Osteocyte (in vitro differentiated cells): Measurements from ENCODE around the gene DPP6. TPM values are rescaled to one million over a fixed set of nuclear protein-coding genes. Genes with fewer than 3 reads are reported as not detected.

Experiments used
- DNase-seq: peaks from one replicate; pipeline ENCODE4 v3.0.0; 2021; ENCODE audit warnings: mixed read lengths; ENCODE audit not compliant: unreplicated experiment; ENCODE audit errors: extremely low spot score
- H3K27ac Mint-ChIP-seq: one replicate; pipeline ENCODE4 v1.8.0; 2021; ENCODE audit warnings: mild to moderate bottlenecking, mixed read lengths; ENCODE audit not compliant: unreplicated experiment
- H3K27me3 Mint-ChIP-seq: one replicate; pipeline ENCODE4 v1.8.0; 2021; ENCODE audit warnings: mixed read lengths; ENCODE audit not compliant: unreplicated experiment
- H3K36me3 Mint-ChIP-seq: one replicate; pipeline ENCODE4 v1.8.0; 2021; ENCODE audit warnings: mixed read lengths; ENCODE audit not compliant: unreplicated experiment
- H3K4me1 Mint-ChIP-seq: one replicate; pipeline ENCODE4 v1.8.0; 2021; ENCODE audit warnings: mixed read lengths; ENCODE audit not compliant: unreplicated experiment
- H3K4me3 Mint-ChIP-seq: one replicate; pipeline ENCODE4 v1.8.0; 2021; ENCODE audit warnings: mild to moderate bottlenecking, moderate library complexity, mixed read lengths; ENCODE audit not compliant: unreplicated experiment
- H3K9me3 Mint-ChIP-seq: one replicate; pipeline ENCODE4 v1.8.0; 2021; ENCODE audit warnings: mixed read lengths; ENCODE audit not compliant: unreplicated experiment
- total RNA-seq: library from RNA; stranded (reverse); gene quantifications from 2 replicates; pipeline ENCODE4 v1.2.1, GENCODE V29; 2021
- TF ChIP-seq, protein P1 (sequence below): fragments of 200-600 bp; sonication (generic); IDR thresholded peaks from 2 replicates; pipeline ENCODE4 v1.5.0; 2021; ENCODE audit warnings: antibody characterized with exemption, mild to moderate bottlenecking, moderate library complexity

The DPP6 gene
- total RNA-seq, 1 donor from 2014 or later = not detected

- H3K27me3 Mint-ChIP-seq = no peaks in the 10 kb centered on the region
- no peak overlapping the region for H3K4me3 Mint-ChIP-seq
- no peaks in the 10 kb centered on the region for H3K36me3 Mint-ChIP-seq
- no peak overlapping the region for H3K27ac Mint-ChIP-seq
- DNase-seq = no peak
- no peaks in the 10 kb centered on the region for H3K4me1 Mint-ChIP-seq
- H3K9me3 Mint-ChIP-seq = peaks cover 41% of the 10 kb centered on the region
- TF ChIP-seq, protein P1, sequence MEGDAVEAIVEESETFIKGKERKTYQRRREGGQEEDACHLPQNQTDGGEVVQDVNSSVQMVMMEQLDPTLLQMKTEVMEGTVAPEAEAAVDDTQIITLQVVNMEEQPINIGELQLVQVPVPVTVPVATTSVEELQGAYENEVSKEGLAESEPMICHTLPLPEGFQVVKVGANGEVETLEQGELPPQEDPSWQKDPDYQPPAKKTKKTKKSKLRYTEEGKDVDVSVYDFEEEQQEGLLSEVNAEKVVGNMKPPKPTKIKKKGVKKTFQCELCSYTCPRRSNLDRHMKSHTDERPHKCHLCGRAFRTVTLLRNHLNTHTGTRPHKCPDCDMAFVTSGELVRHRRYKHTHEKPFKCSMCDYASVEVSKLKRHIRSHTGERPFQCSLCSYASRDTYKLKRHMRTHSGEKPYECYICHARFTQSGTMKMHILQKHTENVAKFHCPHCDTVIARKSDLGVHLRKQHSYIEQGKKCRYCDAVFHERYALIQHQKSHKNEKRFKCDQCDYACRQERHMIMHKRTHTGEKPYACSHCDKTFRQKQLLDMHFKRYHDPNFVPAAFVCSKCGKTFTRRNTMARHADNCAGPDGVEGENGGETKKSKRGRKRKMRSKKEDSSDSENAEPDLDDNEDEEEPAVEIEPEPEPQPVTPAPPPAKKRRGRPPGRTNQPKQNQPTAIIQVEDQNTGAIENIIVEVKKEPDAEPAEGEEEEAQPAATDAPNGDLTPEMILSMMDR = no peak
These were observed 295.6 kb downstream of the DPP6 start for GRCh38 chr7:154347700-154348266.

DNA sequence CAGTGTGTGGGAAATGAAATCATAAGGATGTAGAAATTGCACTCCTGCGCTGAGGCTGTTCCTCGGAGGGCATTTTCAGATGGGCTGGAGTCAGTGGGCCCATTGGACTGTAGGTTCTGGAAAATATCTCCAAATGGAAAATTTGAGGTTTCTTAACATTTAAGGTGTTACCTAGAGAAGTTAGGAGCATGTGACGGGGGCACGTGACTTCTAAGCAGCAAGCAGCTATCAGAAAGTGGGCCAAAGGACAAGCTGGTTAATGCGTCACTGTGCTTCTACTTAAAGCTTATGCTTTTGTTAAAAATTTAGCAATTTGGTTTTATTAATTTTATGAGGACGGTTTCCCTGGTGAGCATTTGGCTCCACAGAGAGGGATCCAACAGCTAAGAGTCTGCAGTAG, 298.7 kb downstream of the DPP6 start:
- H3K27me3 Mint-ChIP-seq = no peaks in the 10 kb centered on the region
- no peak for DNase-seq
- no peak overlapping the region for H3K4me3 Mint-ChIP-seq
- peaks cover 61% of the 10 kb centered on the region for H3K9me3 Mint-ChIP-seq
- no peak overlapping the region for H3K27ac Mint-ChIP-seq
- no peaks in the 10 kb centered on the region for H3K4me1 Mint-ChIP-seq
- no peaks in the 10 kb centered on the region for H3K36me3 Mint-ChIP-seq
- TF ChIP-seq, protein P1 = no peak

- Mint-ChIP-seq H3K4me3 (no peak overlapping the region), H3K4me1 (no peaks in the 10 kb centered on the region), H3K27me3 (no peaks in the 10 kb centered on the region), H3K9me3 (peaks cover 62% of the 10 kb centered on the region), H3K36me3 (no peaks in the 10 kb centered on the region), H3K27ac (no peak overlapping the region)
- TF ChIP-seq, protein P1 = no peak
- no peak for DNase-seq
These were observed 301.2 kb downstream of the DPP6 start for GRCh38 chr7:154353355-154353767.

GRCh38 chr7:154364170-154364569, 312.0 kb downstream of the DPP6 start:
- Mint-ChIP-seq H3K27me3 (no peaks in the 10 kb centered on the region), H3K4me1 (no peaks in the 10 kb centered on the region), H3K9me3 (peaks cover 55% of the 10 kb centered on the region), H3K4me3 (no peak overlapping the region), H3K36me3 (no peaks in the 10 kb centered on the region), H3K27ac (no peak overlapping the region)
- TF ChIP-seq, protein P1 = no peak
- DNase-seq = no peak

DNA sequence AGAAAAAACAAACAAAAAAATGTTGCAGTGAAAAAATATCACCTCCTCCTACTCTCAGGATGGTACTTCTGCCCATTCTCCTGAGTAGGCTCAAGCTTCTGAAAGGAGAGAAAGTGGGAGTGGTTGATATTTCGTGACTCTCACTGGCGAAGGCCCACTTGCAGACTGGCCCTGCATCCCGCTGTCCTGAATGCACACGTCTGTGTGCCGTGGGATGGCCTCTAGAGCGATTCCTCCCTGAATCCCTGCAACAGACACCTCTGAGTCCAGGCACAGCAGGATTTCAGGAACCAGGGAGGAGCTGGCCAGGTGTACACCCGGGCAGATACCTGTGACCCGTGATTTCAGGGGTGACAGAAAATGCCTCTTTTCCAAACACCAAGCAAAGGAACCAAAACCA, 319.2 kb downstream of the DPP6 start:
- Mint-ChIP-seq H3K4me1 (no peaks in the 10 kb centered on the region), H3K9me3 (peaks cover 34% of the 10 kb centered on the region), H3K27ac (no peak overlapping the region), H3K27me3 (no peaks in the 10 kb centered on the region), H3K36me3 (no peaks in the 10 kb centered on the region), H3K4me3 (no peak overlapping the region)
- TF ChIP-seq, protein P1 = no peak
- DNase-seq = no peak
